Measurements from ENCODE around the gene CBY3.

Gene CBY3

GRCh38 chr5:179678223-179679013 is 2.4 kb downstream of the CBY3 start (continued):
- TF ChIP-seq ZNF140 (tag by site-specific recombination; IDR thresholded peaks at IDR 0.05) = no peak
- no peak for TF ChIP-seq ZNF660 (tag by site-specific recombination; IDR thresholded peaks at IDR 0.05)
- TF ChIP-seq ZNF280D (tag by site-specific recombination; IDR thresholded peaks at IDR 0.05) = no peak
- TF ChIP-seq ZBTB21 (tag by site-specific recombination; IDR thresholded peaks at IDR 0.05) = peak; percentile 55; the same call in 1 of the 2 replicates
- TF ChIP-seq ZNF600 (tag by site-specific recombination; IDR thresholded peaks at IDR 0.05) = peak; percentile 100
- no peak for TF ChIP-seq ZNF626 (tag by site-specific recombination; IDR thresholded peaks at IDR 0.05)
- TF ChIP-seq ZBTB26 (tag by site-specific recombination; optimal IDR thresholded peaks at IDR 0.05) = peak; percentile 99
- TF ChIP-seq ZNF624 (tag by site-specific recombination; IDR thresholded peaks at IDR 0.05) = no peak
- 0 out of 2 replicates have a peak, but pooled peaks have one; percentile 13 for TF ChIP-seq ZNF423 (tag by site-specific recombination; IDR thresholded peaks at IDR 0.05)
- TF ChIP-seq FEZF1 (tag by site-specific recombination; IDR thresholded peaks at IDR 0.05) = no peak
- no peak for TF ChIP-seq ZNF639 (tag by site-specific recombination; IDR thresholded peaks at IDR 0.05)
- peak; percentile 47; the same call in 1 of the 2 replicates for TF ChIP-seq WT1 (tag by site-specific recombination; IDR thresholded peaks at IDR 0.05)
- peak; percentile 12; the same call in 1 of the 2 replicates for TF ChIP-seq ZNF18 (tag by site-specific recombination; IDR thresholded peaks at IDR 0.05)
- peak; percentile 16; the same call in 1 of the 2 replicates for TF ChIP-seq ZNF610 (tag by site-specific recombination; IDR thresholded peaks at IDR 0.05; ENCODE audit: borderline replicate concordance)
- TF ChIP-seq OSR2 (tag by site-specific recombination; IDR thresholded peaks at IDR 0.05) = peak; percentile 33; the same call in 1 of the 2 replicates
- TF ChIP-seq ZFHX2 (tag by site-specific recombination; conservative IDR thresholded peaks at IDR 0.05) = peak; percentile 64
- TF ChIP-seq ZNF596 (tag by site-specific recombination; IDR thresholded peaks at IDR 0.05) = no peak
- peak; percentile 30; the same call in 1 of the 2 replicates for TF ChIP-seq ZBTB48 (tag by site-specific recombination; IDR thresholded peaks at IDR 0.05)
- TF ChIP-seq ZNF580 (tag by site-specific recombination; IDR thresholded peaks at IDR 0.05) = no peak
- 0 out of 2 replicates have a peak, but pooled peaks have one; percentile 8 for TF ChIP-seq ZSCAN4 (tag by site-specific recombination; IDR thresholded peaks at IDR 0.05)
- TF ChIP-seq ZNF26 (tag by site-specific recombination; IDR thresholded peaks at IDR 0.05) = no peak
- TF ChIP-seq ZNF629 (tag by site-specific recombination; IDR thresholded peaks at IDR 0.05) = peak; percentile 89
- peak; percentile 82 for TF ChIP-seq ZEB2 (tag by site-specific recombination; IDR thresholded peaks at IDR 0.05)
- no peak for TF ChIP-seq GFI1B (tag by site-specific recombination; IDR thresholded peaks at IDR 0.05)
- TF ChIP-seq ZNF530 (tag by site-specific recombination; IDR thresholded peaks at IDR 0.05; ENCODE audit: low read depth) = no peak
- TF ChIP-seq YY2 (tag by site-specific recombination; IDR thresholded peaks at IDR 0.05) = 0 out of 2 replicates have a peak, but pooled peaks have one; percentile 37
